Adipocyte (in vitro differentiated cells): ENCODE data around the gene HIF1A.
"Not testable (repeated sequence)": the region's sequence is repeated elsewhere in the genome, so short reads cannot be mapped to it uniquely, and the experiment has no call there.

Source experiments
- DNase-seq: peaks from one replicate; pipeline ENCODE4 v3.0.0-alpha.2; 2015; ENCODE audit warnings: low read depth
- H3K27me3 ChIP-seq: replicated peaks from 2 replicates; pipeline ENCODE4 v1.7.0; 2013; ENCODE audit warnings: mild to moderate bottlenecking, low read length, moderate library complexity; ENCODE audit not compliant: control insufficient read depth, insufficient read depth
- H3K36me3 ChIP-seq: 2 replicates; pipeline ENCODE4 v1.7.0; 2013; ENCODE audit warnings: low read length, mild to moderate bottlenecking, moderate library complexity; ENCODE audit not compliant: control insufficient read depth, insufficient read depth, severe bottlenecking
- H3K4me1 ChIP-seq: 2 replicates; pipeline ENCODE4 v1.7.0; 2013; ENCODE audit warnings: mild to moderate bottlenecking, low read length, moderate library complexity; ENCODE audit not compliant: control insufficient read depth, insufficient read depth
- H3K4me3 ChIP-seq: 2 replicates; pipeline ENCODE4 v1.7.0; 2013; ENCODE audit warnings: mild to moderate bottlenecking, low read length, moderate library complexity
- H3K9ac ChIP-seq: 2 replicates; pipeline ENCODE4 v1.7.0; 2013; ENCODE audit warnings: mild to moderate bottlenecking, low read length, moderate library complexity
- H3K9me3 ChIP-seq: 2 replicates; pipeline ENCODE4 v1.7.0; 2013; ENCODE audit warnings: mild to moderate bottlenecking, low read length, moderate library complexity; ENCODE audit not compliant: control insufficient read depth

HIF1A gene

GRCh38 chr14:61733972-61734371 is 38.7 kb downstream of the HIF1A start:
- Histone ChIP-seq H3K36me3 (peaks cover 99% of the 10 kb centered on the region), H3K9ac (no peak overlapping the region), H3K9me3 (no peaks in the 10 kb centered on the region), H3K4me3 (no peak overlapping the region), H3K27me3 (no peaks in the 10 kb centered on the region), H3K4me1 (peaks cover 19% of the 10 kb centered on the region)
- no peak for DNase-seq

GRCh38 chr14:61736751-61737150 is 41.4 kb downstream of the HIF1A start:
- H3K9me3 ChIP-seq, result no peaks in the 10 kb centered on the region
- no peak for DNase-seq
- no peak overlapping the region for H3K4me3 ChIP-seq
- H3K9ac ChIP-seq, result peak overlapping the region; percentile 5
- peaks cover 98% of the 10 kb centered on the region for H3K36me3 ChIP-seq
- no peaks in the 10 kb centered on the region for H3K27me3 ChIP-seq
- peaks cover 7% of the 10 kb centered on the region for H3K4me1 ChIP-seq

- Histone ChIP-seq H3K36me3 (peaks cover 98% of the 10 kb centered on the region), H3K9me3 (no peaks in the 10 kb centered on the region), H3K9ac (no peak overlapping the region), H3K4me1 (peaks cover 7% of the 10 kb centered on the region), H3K4me3 (no peak overlapping the region), H3K27me3 (no peaks in the 10 kb centered on the region)
- no peak for DNase-seq
Measured at GRCh38 chr14:61737915-61738314, 42.6 kb downstream of the HIF1A start.

- no peak for DNase-seq
- Histone ChIP-seq H3K27me3 (no peaks in the 10 kb centered on the region), H3K4me1 (peaks cover 7% of the 10 kb centered on the region), H3K4me3 (no peak overlapping the region), H3K9ac (no peak overlapping the region), H3K36me3 (peaks cover 98% of the 10 kb centered on the region), H3K9me3 (no peaks in the 10 kb centered on the region)
Measured at GRCh38 chr14:61739133-61739532, 43.8 kb downstream of the HIF1A start.

- Histone ChIP-seq H3K9me3 (no peaks in the 10 kb centered on the region), H3K9ac (no peak overlapping the region), H3K4me1 (peaks cover 6% of the 10 kb centered on the region), H3K36me3 (peaks cover 96% of the 10 kb centered on the region), H3K27me3 (no peaks in the 10 kb centered on the region), H3K4me3 (no peak overlapping the region)
- no peak for DNase-seq
Measured at GRCh38 chr14:61742371-61742770, 47.1 kb downstream of the HIF1A start.

GRCh38 chr14:61744238-61744637 is 48.9 kb downstream of the HIF1A start:
- Histone ChIP-seq H3K36me3 (peaks cover 97% of the 10 kb centered on the region), H3K27me3 (no peaks in the 10 kb centered on the region), H3K4me1 (peaks cover 24% of the 10 kb centered on the region)

GRCh38 chr14:61746346-61746745 is 51.0 kb downstream of the HIF1A start:
- H3K4me1 ChIP-seq, result peaks cover 41% of the 10 kb centered on the region
- not testable (repeated sequence) for DNase-seq, H3K9me3 ChIP-seq, H3K27me3 ChIP-seq, H3K4me3 ChIP-seq
- peak overlapping the region; percentile 84 for H3K9ac ChIP-seq
- H3K36me3 ChIP-seq, result peaks cover 91% of the 10 kb centered on the region

More at GRCh38 chr14:61744238-61744637, 48.9 kb downstream of the HIF1A start:
- Histone ChIP-seq H3K9ac (no peak overlapping the region), H3K9me3 (no peaks in the 10 kb centered on the region), H3K4me3 (no peak overlapping the region)
- DNase-seq, result no peak

GRCh38 chr14:61746881-61747280 is 51.6 kb downstream of the HIF1A start:
- peaks cover 85% of the 10 kb centered on the region for H3K36me3 ChIP-seq
- DNase-seq, result no peak
- H3K9me3 ChIP-seq, result no peaks in the 10 kb centered on the region
- peaks cover 46% of the 10 kb centered on the region for H3K4me1 ChIP-seq
- H3K27me3 ChIP-seq, result no peaks in the 10 kb centered on the region
- H3K4me3 ChIP-seq, result no peak overlapping the region
- H3K9ac ChIP-seq, result peak overlapping the region; percentile 84

GRCh38 chr14:61747342-61747741 is 52.0 kb downstream of the HIF1A start:
- DNase-seq, result peak; percentile 58
- H3K36me3 ChIP-seq, result peaks cover 81% of the 10 kb centered on the region
- peaks cover 51% of the 10 kb centered on the region for H3K4me1 ChIP-seq
- no peaks in the 10 kb centered on the region for H3K27me3 ChIP-seq
- H3K9ac ChIP-seq, result peak overlapping the region; percentile 84
- H3K4me3 ChIP-seq, result peak overlapping the region; percentile 78
- H3K9me3 ChIP-seq, result no peaks in the 10 kb centered on the region

- DNase-seq, result peak; percentile 41
- Histone ChIP-seq H3K4me3 (peak overlapping the region; percentile 78), H3K27me3 (no peaks in the 10 kb centered on the region), H3K9ac (peak overlapping the region; percentile 84), H3K4me1 (peaks cover 68% of the 10 kb centered on the region), H3K9me3 (no peaks in the 10 kb centered on the region), H3K36me3 (peaks cover 62% of the 10 kb centered on the region)
Measured at GRCh38 chr14:61749264-61749663, 54.0 kb downstream of the HIF1A start.

GRCh38 chr14:61749867-61750266 is 54.6 kb downstream of the HIF1A start:
- H3K9me3 ChIP-seq, result no peaks in the 10 kb centered on the region
- H3K36me3 ChIP-seq, result peaks cover 56% of the 10 kb centered on the region
- peak overlapping the region; percentile 78 for H3K4me3 ChIP-seq
- DNase-seq, result no peak
- H3K4me1 ChIP-seq, result peaks cover 74% of the 10 kb centered on the region
- H3K27me3 ChIP-seq, result no peaks in the 10 kb centered on the region
- peak overlapping the region; percentile 84 for H3K9ac ChIP-seq
